ENCODE results near the gene IGFBP4. TPM values are rescaled to one million over a fixed set of nuclear protein-coding genes. Genes with fewer than 3 reads are reported as not detected.

IGFBP4 gene
- total and polyA plus RNA-seq, 2 of the 13 experiments (the other 11 are each of a cell fraction or from before 2014, with no cell fraction given): 4.1 to 49.0 TPM

- TF ChIP-seq DNMT3B (CRISPR knock-in tag; conservative IDR thresholded peaks at IDR 0.05) (no peak), ZSCAN22 (CRISPR knock-in tag; IDR thresholded peaks at IDR 0.05) (no peak), ZNF12 (CRISPR knock-in tag; IDR thresholded peaks at IDR 0.05) (peak; percentile 79), NR2C2 (CRISPR knock-in tag; IDR thresholded peaks at IDR 0.05; ENCODE audit: borderline replicate concordance) (0 out of 2 replicates have a peak, but pooled peaks have one; percentile 33), REPIN1 (CRISPR knock-in tag; IDR thresholded peaks at IDR 0.05; ENCODE audit: borderline replicate concordance, low read depth) (peak; percentile 74; the same call in 1 of the 2 replicates), KMT2A (CRISPR knock-in tag; IDR thresholded peaks at IDR 0.05) (peak; percentile 78), FOXC1 (CRISPR knock-in tag; IDR thresholded peaks at IDR 0.05; ENCODE audit: borderline replicate concordance) (no peak; the same call in 1 of the 2 replicates), TFE3 (CRISPR knock-in tag; IDR thresholded peaks at IDR 0.05) (peak; percentile 66; the same call in 1 of the 2 replicates), SMC3 (IDR thresholded peaks at IDR 0.05; ENCODE audit: low read length) (no peak), IRF1 (CRISPR knock-in tag; IDR thresholded peaks at IDR 0.05; ENCODE audit: low read depth) (no peak), CREM (IDR thresholded peaks at IDR 0.05) (no peak), CREM (CRISPR knock-in tag; IDR thresholded peaks at IDR 0.05) (no peak), CEBPZ (IDR thresholded peaks at IDR 0.05; ENCODE audit: low read length) (no peak), KAT7 (CRISPR knock-in tag; IDR thresholded peaks at IDR 0.05; ENCODE audit: borderline replicate concordance) (peak; percentile 74; the same call in 1 of the 2 replicates), ARID4A (CRISPR knock-in tag; IDR thresholded peaks at IDR 0.05; ENCODE audit: borderline replicate concordance) (no peak), ZNF644 (CRISPR knock-in tag; IDR thresholded peaks at IDR 0.05; ENCODE audit: low read depth) (no peak), ELF3 (CRISPR knock-in tag; IDR thresholded peaks at IDR 0.05) (peak; percentile 61; the same call in 1 of the 2 replicates), EP300 (IDR thresholded peaks at IDR 0.05; ENCODE audit: low read depth in 2 of 2, low read length in 2 of 2) (no peak), EP300 (CRISPR knock-in tag; IDR thresholded peaks at IDR 0.05; ENCODE audit: borderline replicate concordance) (no peak), ZZZ3 (CRISPR knock-in tag; IDR thresholded peaks at IDR 0.05; ENCODE audit: borderline replicate concordance) (no peak; the same call in 1 of the 2 replicates)
These were observed at the start of gene IGFBP4 (continued) for GRCh38 chr17:40443196-40443987.

All from HepG2 (cell line).